GM18508 (cell line): ENCODE measurements around the gene FKBP9.
"Not testable (repeated sequence)": the region's sequence is repeated elsewhere in the genome, so short reads cannot be mapped to it uniquely, and the experiment has no call there.

Source experiments
- ATAC-seq: cut with Tn5 transposase; IDR thresholded peaks from one replicate; pipeline ENCODE4 v1.9.1; 2021; ENCODE audit warnings: moderate number of reproducible peaks; ENCODE audit not compliant: insufficient read depth, unreplicated experiment

The FKBP9 gene

DNA sequence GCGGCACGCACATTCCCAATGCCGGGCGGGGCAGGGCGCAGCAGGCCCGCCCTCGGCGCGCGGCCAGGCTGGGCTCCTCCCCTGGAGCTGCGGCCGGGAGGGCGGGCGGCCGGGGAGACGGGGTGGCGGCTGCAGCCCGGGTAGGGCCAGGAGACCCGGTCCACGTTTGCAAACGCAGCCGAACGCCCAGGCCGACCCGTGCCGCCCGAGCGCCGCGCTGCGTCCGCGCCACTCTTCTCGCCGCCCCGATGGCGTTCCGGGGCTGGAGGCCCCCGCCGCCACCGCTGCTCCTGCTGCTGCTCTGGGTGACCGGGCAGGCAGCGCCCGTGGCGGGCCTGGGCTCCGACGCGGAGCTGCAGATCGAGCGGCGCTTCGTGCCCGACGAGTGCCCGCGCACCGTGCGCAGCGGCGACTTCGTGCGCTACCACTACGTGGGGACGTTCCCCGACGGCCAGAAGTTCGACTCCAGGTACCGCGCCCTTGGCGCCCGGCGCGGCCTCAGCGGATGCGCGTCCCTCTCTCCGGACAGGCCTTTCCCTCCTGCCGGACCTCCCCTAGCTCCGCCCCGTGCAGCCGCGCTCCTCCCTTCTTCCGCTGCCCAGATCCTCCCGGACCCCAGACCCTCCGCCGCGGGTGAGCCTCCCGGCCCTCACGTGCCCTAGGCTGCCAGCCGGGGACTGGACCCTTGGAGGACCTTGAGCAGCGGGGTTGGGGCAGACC is at the start of gene FKBP9:
Gene FKBP9 (plus strand): TSS at position 115 of the 720 bp plus-strand sequence. CDS start 134 bp downstream, at position 249.
- ATAC-seq: peak; percentile 40

DNA sequence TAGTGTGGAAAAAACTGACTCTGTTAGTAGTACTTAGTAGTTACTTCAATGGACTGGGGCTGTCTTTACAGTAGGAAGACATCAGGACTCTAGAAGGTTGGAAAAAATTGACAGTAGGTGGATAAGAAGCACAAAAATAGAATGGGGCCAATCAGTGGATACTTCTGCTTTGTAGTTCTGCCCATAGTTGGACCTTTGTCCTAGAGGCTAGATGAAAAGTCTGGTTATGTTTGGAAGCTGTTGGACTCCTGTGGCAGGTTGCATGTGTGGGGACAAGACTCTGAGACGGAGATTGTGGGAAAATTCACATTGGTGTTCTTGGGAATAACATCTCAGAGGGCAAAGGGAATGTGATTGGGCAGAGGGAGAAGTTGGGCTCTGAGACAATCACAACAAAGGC is 47.0 kb upstream of the FKBP9 start:
- ATAC-seq: no peak

DNA sequence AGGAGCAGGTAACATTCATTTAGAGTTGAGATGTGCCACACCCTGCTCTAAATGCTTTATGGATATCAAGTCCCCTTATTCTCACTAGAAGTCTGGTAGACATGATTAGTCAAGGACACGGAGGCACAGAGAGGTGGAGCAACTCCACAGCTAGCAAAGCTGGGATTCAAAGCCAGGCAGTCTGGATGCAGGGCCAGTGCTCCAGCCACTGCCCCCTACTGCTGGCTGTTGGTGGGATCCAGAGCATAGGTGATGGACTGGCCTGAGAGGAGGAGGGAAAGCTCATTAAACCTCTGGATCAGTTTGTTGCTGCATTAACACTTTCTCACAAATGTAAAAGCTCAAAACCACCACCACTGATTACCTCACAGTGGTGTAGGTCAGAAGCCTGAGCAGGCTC is 43.1 kb upstream of the FKBP9 start:
- ATAC-seq: no peak

DNA sequence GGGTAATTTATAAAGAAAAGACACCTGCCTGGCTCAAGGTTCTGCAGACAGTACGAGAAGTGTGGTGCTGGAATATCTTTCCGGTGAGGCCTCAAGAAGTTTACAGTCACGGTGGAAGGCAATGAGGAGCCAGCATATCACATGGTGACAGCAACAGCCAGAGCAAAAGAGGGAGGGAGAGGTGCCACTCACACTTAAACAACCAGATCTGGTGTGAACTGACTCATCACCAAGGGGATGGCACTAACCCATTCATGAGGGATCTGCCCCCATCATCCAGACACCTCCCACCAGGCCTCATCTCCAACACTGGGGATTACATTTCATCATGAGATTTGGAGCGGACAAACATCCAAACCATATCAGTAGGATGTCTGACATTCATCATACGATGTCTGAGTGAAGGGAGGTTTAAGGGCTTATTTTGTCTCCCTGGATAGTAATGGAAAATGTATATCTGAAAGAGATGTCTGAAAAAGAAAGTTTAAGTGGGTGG is 42.2 kb upstream of the FKBP9 start:
- ATAC-seq: no peak

DNA sequence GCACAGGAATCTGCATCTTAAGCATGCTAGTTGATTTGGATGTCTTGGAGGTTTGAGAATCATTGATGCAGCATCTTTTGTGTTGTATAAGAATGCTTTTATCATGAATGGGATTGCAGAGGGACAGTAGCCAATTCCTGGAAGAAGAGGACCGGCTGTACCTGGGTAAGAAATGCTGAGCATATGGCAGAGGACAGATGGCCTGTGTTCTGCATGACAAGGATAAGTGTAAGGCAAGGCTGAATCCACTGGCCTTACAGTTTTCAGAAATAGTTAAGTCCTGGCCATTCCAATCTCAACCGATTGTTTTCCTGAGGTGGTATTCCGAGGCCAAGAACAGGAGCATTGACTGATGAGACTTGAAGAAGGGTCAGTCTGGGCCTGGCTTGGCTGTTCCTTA is 41.2 kb upstream of the FKBP9 start:
- ATAC-seq: no peak

- ATAC-seq: not testable (repeated sequence)
Measured at GRCh38 chr7:32916994-32917393, 40.2 kb upstream of the FKBP9 start.

DNA sequence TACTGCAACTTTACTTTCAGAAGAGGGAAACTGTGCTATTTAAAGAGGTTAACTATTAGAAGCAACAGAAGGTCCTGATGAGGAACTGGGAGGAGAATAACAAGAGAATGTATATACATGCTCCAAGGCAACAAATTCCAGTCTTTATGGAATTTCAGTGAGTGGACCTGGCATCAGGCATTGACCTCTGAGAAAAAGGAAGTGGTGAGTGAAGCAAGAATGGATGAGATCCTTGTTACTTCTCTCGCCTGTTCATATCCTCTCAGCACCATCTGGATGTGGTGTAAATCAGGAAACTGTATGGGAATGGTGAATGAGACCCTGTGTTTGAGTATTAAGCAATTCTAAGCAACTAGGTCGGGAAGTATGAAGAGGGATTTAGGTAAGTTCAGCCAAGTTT is 35.3 kb upstream of the FKBP9 start:
- ATAC-seq: no peak

GRCh38 chr7:32928785-32929298 is 28.4 kb upstream of the FKBP9 start:
- no peak for ATAC-seq

- no peak for ATAC-seq
Measured at GRCh38 chr7:32929430-32930143, 27.7 kb upstream of the FKBP9 start.

GRCh38 chr7:32930378-32930777 is 26.9 kb upstream of the FKBP9 start:
- no peak for ATAC-seq

- ATAC-seq: no peak
Measured at GRCh38 chr7:32935558-32935957, 21.7 kb upstream of the FKBP9 start.

GRCh38 chr7:32936689-32937088 is 20.6 kb upstream of the FKBP9 start:
- ATAC-seq: no peak

DNA sequence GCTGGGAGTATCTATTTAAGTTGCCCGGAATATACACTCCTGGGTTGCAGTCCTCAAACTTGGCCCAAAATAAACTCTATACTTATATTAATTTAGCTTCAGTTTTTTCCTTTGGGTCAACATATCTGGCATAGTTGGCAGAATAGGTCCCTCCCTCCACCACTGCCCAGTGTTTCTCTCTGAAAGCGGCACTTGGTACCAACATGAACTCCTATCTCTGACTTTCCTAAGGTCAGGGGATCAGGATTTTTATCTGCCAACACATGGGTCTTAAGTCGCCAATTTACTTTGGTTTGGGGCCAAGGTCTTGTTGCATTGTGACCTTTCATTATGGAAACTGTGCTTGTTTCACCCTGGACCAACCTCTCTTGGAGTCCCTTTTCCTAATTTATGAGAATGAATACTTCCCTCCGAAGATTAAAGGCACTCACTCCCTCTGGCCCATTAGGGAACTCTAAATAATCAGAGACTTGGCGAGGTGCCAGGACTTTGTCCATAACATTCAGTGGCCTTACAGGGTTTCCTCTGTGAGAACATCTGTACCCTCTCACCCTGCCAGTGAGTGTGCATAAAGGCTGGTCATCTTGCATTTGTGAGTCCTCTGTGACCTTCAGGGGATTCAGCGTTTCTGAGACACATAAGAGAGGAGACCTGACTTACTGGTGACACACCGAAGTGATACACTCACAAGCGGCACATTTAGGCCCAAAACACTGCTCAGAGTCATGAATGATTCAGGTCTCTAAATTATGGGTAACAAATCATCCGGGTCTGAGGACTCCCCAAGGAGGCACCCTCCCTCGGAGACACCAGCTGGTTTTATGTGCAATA is 19.7 kb upstream of the FKBP9 start:
- ATAC-seq: no peak

GRCh38 chr7:32941181-32941580 is 16.1 kb upstream of the FKBP9 start:
- ATAC-seq: no peak

- no peak for ATAC-seq
Measured at GRCh38 chr7:32941681-32942414, 15.4 kb upstream of the FKBP9 start.

GRCh38 chr7:32942415-32943251 is 14.6 kb upstream of the FKBP9 start:
- ATAC-seq: peak; percentile 41

DNA sequence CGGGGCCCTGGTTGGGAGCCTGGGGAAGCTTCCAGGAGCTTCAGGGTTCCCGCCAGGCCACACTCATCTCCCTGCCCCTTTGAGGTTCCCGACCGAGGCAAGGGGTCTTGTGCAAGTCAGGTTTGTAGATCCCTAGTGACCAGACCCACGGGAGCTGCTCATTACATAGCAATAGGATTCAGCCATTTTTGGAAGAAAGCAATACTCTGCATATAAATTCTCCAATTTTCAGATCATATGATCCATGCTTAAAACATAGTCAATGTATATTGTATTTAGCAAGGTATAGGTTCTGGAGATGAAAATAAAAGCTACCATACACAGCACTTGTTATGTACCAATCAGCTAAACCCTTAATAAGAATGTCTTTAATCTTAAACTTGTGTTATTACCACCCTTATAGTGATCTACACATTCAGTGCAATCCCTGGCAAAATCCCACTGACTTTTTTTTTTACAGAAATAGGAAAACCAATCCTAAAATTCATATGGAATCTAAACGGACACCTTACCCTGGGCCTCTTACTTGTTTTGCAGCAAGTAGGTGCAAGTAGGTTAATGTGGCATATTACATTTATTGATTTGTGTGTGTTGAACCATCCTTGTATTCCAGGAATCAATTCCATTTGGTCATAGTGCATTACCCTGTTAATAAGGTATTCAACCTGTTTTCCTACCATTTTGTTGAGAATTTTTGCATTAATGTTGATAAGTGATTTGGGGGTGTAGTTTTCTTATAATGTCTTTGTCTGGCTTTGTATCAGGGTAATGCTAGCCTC is 13.8 kb upstream of the FKBP9 start:
- no peak for ATAC-seq

- ATAC-seq: no peak
Measured at GRCh38 chr7:32947420-32947983, 9.7 kb upstream of the FKBP9 start.
